ENCODE data around the gene PRRC2B.
A peak's percentile ranks its signal among the peaks of the same experiment; 100 is the strongest.

PRRC2B gene

GRCh38 chr9:131483319-131484050 lies 89.6 kb downstream of the PRRC2B start:
- Mint-ChIP-seq H3K4me1 (peaks cover 10% of the 10 kb centered on the region), H3K27ac (ENCODE audit: low read depth) (no peak overlapping the region), H3K4me3 (no peak overlapping the region), H3K36me3 (ENCODE audit: insufficient read depth) (peaks cover 78% of the 10 kb centered on the region), H3K27me3 (no peaks in the 10 kb centered on the region), H3K9me3 (no peaks in the 10 kb centered on the region)
- ATAC-seq (replicated peaks; ENCODE audit: extremely low read depth, poor library complexity, severe bottlenecking) (no peak), DNase-seq (ENCODE audit: low spot score in 2 of 2) (no peak)

- no peaks in the 10 kb centered on the region for H3K27me3 Mint-ChIP-seq
- peaks cover 78% of the 10 kb centered on the region for H3K36me3 Mint-ChIP-seq (ENCODE audit: insufficient read depth)
- no peak overlapping the region for H3K27ac Mint-ChIP-seq (ENCODE audit: low read depth)
- peaks cover 14% of the 10 kb centered on the region for H3K4me1 Mint-ChIP-seq
- no peak for DNase-seq (ENCODE audit: low spot score in 2 of 2)
- no peaks in the 10 kb centered on the region for H3K9me3 Mint-ChIP-seq
- H3K4me3 Mint-ChIP-seq: no peak overlapping the region
- no peak for ATAC-seq (replicated peaks; ENCODE audit: extremely low read depth, poor library complexity, severe bottlenecking)
Observed at GRCh38 chr9:131484051-131484445, 90.2 kb downstream of the PRRC2B start.

DNA sequence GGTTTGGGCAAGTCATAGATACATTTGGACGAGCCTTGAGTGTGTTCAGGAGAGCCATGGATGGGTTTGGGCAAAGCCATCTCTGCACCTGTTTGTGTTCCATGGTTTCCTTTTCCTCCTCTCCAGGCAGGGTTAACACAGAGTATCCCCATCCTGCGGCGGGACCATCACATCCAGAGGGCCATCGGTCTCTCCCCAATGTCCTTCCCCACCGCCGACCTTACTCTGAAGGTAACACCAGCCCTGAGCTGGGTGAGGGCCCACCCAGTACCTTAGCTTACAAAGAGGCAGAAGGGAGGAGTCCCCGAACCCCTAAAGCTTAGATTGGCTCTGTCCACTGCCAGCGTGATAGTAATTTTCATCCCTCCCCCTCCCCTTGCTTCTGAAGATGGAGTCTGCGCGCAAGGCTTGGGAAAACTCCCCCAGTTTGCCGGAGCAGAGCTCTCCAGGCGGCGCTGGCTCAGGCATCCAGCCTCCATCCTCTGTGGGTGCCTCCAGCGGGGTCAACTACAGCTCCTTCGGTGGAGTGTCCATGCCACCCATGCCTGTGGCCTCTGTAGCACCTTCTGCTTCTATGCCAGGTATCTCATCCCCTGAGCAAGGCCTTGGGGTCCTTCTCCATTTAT lies 90.8 kb downstream of the PRRC2B start:
- H3K36me3 Mint-ChIP-seq (ENCODE audit: insufficient read depth): peaks cover 78% of the 10 kb centered on the region
- DNase-seq (ENCODE audit: low spot score in 2 of 2) (no peak), ATAC-seq (replicated peaks; ENCODE audit: extremely low read depth, poor library complexity, severe bottlenecking) (no peak)
- peaks cover 18% of the 10 kb centered on the region for H3K4me1 Mint-ChIP-seq
- H3K27ac Mint-ChIP-seq (ENCODE audit: low read depth): no peak overlapping the region
- H3K9me3 Mint-ChIP-seq: no peaks in the 10 kb centered on the region
- no peaks in the 10 kb centered on the region for H3K27me3 Mint-ChIP-seq
- H3K4me3 Mint-ChIP-seq: no peak overlapping the region

GRCh38 chr9:131485206-131485605 lies 91.3 kb downstream of the PRRC2B start:
- Mint-ChIP-seq H3K27me3 (no peaks in the 10 kb centered on the region), H3K27ac (ENCODE audit: low read depth) (no peak overlapping the region), H3K4me1 (peaks cover 22% of the 10 kb centered on the region), H3K4me3 (no peak overlapping the region), H3K36me3 (ENCODE audit: insufficient read depth) (peaks cover 79% of the 10 kb centered on the region), H3K9me3 (no peaks in the 10 kb centered on the region)
- DNase-seq (ENCODE audit: low spot score in 2 of 2): no peak
- no peak for ATAC-seq (replicated peaks; ENCODE audit: extremely low read depth, poor library complexity, severe bottlenecking)

GRCh38 chr9:131485728-131486422 lies 92.0 kb downstream of the PRRC2B start:
- Mint-ChIP-seq H3K9me3 (no peaks in the 10 kb centered on the region), H3K36me3 (ENCODE audit: insufficient read depth) (peaks cover 81% of the 10 kb centered on the region), H3K27me3 (no peaks in the 10 kb centered on the region), H3K4me1 (peaks cover 26% of the 10 kb centered on the region), H3K27ac (ENCODE audit: low read depth) (peak overlapping the region; percentile 69), H3K4me3 (no peak overlapping the region)
- DNase-seq (ENCODE audit: low spot score in 2 of 2) (no peak), ATAC-seq (replicated peaks; ENCODE audit: extremely low read depth, poor library complexity, severe bottlenecking) (no peak)

DNA sequence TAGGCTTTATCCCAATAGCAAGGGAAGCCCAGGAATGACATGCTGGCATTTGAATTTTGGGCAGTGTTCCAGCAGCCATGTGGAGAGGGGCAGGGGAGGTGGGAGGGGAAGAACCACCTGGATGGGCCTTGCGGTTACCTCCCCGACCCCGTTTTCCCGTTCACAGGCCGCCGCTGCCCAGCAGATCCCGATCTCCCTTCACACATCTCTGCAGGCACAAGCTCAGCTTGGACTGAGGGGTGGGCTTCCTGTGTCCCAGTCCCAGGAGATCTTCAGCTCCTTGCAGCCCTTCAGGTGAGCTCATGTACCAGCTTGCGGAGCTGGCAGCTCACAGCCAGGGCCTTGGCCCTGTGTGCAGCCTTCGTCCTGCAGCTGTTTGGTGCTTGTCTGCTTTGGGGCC lies 93.1 kb downstream of the PRRC2B start:
- H3K36me3 Mint-ChIP-seq (ENCODE audit: insufficient read depth): peaks cover 80% of the 10 kb centered on the region
- no peak for DNase-seq (ENCODE audit: low spot score in 2 of 2)
- H3K27ac Mint-ChIP-seq (ENCODE audit: low read depth): no peak overlapping the region
- no peak for ATAC-seq (replicated peaks; ENCODE audit: extremely low read depth, poor library complexity, severe bottlenecking)
- H3K4me1 Mint-ChIP-seq: peaks cover 24% of the 10 kb centered on the region
- no peak overlapping the region for H3K4me3 Mint-ChIP-seq
- no peaks in the 10 kb centered on the region for H3K27me3 Mint-ChIP-seq
- H3K9me3 Mint-ChIP-seq: no peaks in the 10 kb centered on the region

GRCh38 chr9:131487621-131488031 lies 93.7 kb downstream of the PRRC2B start:
- Mint-ChIP-seq H3K4me1 (peaks cover 21% of the 10 kb centered on the region), H3K27me3 (no peaks in the 10 kb centered on the region), H3K4me3 (no peak overlapping the region), H3K9me3 (no peaks in the 10 kb centered on the region), H3K36me3 (ENCODE audit: insufficient read depth) (peaks cover 80% of the 10 kb centered on the region), H3K27ac (ENCODE audit: low read depth) (no peak overlapping the region)
- no peak for DNase-seq (ENCODE audit: low spot score in 2 of 2)
- no peak for ATAC-seq (replicated peaks; ENCODE audit: extremely low read depth, poor library complexity, severe bottlenecking)

DNA sequence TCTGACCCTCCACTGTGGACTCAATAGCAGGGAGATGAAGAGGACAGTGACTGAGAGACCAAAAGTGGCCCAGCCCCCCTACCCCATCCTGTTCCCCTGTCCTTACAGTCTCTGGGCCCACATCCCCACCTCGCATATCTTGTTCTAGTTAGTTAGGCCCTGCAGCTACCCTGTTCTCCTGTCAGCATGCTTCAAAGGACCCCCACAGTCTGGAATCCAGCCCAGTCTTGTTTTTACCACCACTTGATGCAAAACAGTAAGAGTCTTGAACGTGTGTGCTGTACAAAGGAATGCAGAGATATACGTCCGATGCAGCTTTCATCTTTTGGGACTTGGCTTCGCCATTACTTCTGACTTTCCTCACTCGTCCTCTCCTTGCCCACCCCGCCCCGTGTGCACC lies 96.6 kb downstream of the PRRC2B start:
- Mint-ChIP-seq H3K27ac (ENCODE audit: low read depth) (peak overlapping the region; percentile 58), H3K4me3 (no peak overlapping the region), H3K36me3 (ENCODE audit: insufficient read depth) (peaks cover 82% of the 10 kb centered on the region)

DNA sequence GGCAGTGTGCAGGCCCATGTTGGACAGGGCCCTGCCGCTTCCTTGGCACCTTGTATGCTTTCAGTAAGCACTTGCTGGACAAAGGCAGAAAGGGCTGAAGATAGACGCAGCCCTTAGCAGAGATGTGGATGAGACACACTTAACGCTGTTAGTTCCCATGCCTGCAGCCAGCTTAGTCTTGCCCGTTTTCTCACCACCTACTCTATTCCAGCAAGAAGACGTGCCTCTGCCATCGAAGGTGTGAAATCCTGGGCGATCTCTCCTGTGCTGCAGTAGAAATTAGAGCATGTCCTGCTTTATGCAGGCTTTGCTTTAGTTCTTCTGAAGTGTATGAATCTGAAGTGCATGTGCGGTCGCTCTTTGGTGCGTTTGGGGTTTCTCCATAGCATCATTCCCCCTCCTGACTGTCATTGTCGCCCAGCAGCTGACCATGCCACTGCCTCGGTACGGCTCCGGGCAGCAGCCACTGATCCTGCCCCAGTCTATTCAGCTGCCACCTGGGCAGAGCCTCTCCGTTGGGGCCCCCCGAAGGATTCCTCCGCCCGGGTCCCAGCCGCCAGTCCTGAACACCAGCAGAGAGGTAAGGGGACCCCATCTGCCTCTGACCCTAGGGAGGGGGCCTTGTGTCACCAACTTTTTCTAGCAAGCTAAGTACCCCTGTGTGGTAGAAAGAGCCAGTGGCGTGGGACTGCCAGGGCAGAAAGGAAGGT lies 97.3 kb downstream of the PRRC2B start:
- peak overlapping the region; percentile 58 for H3K27ac Mint-ChIP-seq (ENCODE audit: low read depth)
- H3K4me3 Mint-ChIP-seq: no peak overlapping the region
- no peak for DNase-seq (ENCODE audit: low spot score in 2 of 2)
- no peak for ATAC-seq (replicated peaks; ENCODE audit: extremely low read depth, poor library complexity, severe bottlenecking)
- no peaks in the 10 kb centered on the region for H3K27me3 Mint-ChIP-seq
- H3K4me1 Mint-ChIP-seq: peaks cover 28% of the 10 kb centered on the region
- H3K9me3 Mint-ChIP-seq: no peaks in the 10 kb centered on the region
- peaks cover 80% of the 10 kb centered on the region for H3K36me3 Mint-ChIP-seq (ENCODE audit: insufficient read depth)

More for the DNA sequence above, 96.6 kb downstream of the PRRC2B start:
- ATAC-seq (replicated peaks; ENCODE audit: extremely low read depth, poor library complexity, severe bottlenecking): no peak
- no peaks in the 10 kb centered on the region for H3K27me3 Mint-ChIP-seq
- no peak for DNase-seq (ENCODE audit: low spot score in 2 of 2)
- no peaks in the 10 kb centered on the region for H3K9me3 Mint-ChIP-seq
- peaks cover 28% of the 10 kb centered on the region for H3K4me1 Mint-ChIP-seq

DNA sequence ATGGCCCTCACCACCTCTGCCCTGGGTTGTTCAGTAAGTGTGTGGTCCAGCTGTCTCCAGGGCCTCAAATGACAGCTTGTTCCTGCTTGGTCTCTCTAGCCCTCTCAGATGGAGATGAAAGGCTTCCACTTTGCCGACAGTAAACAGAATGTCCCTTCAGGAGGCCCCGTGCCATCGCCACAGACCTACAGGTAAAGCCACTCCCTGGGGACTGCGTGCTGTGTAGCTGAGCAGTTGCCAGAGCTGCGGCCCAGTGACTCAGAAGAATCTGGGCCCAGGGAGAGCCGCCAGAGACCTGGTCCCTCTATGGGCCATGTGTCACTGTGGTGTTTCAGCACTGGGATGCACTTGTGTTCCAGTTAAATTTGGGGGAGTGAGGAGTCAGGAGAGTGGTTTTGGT lies 98.2 kb downstream of the PRRC2B start:
- H3K36me3 Mint-ChIP-seq (ENCODE audit: insufficient read depth): peaks cover 81% of the 10 kb centered on the region
- DNase-seq (ENCODE audit: low spot score in 2 of 2): no peak
- no peak overlapping the region for H3K27ac Mint-ChIP-seq (ENCODE audit: low read depth)
- H3K4me1 Mint-ChIP-seq: peaks cover 28% of the 10 kb centered on the region
- ATAC-seq (replicated peaks; ENCODE audit: extremely low read depth, poor library complexity, severe bottlenecking): no peak
- H3K9me3 Mint-ChIP-seq: no peaks in the 10 kb centered on the region
- H3K27me3 Mint-ChIP-seq: no peaks in the 10 kb centered on the region
- no peak overlapping the region for H3K4me3 Mint-ChIP-seq

GRCh38 chr9:131494296-131494870 lies 100.5 kb downstream of the PRRC2B start:
- H3K9me3 Mint-ChIP-seq: no peaks in the 10 kb centered on the region
- no peak for ATAC-seq (replicated peaks; ENCODE audit: extremely low read depth, poor library complexity, severe bottlenecking)
- no peak overlapping the region for H3K27ac Mint-ChIP-seq (ENCODE audit: low read depth)
- no peaks in the 10 kb centered on the region for H3K27me3 Mint-ChIP-seq
- DNase-seq (ENCODE audit: low spot score in 2 of 2): no peak
- H3K4me1 Mint-ChIP-seq: peaks cover 33% of the 10 kb centered on the region
- no peak overlapping the region for H3K4me3 Mint-ChIP-seq
- peaks cover 73% of the 10 kb centered on the region for H3K36me3 Mint-ChIP-seq (ENCODE audit: insufficient read depth)

DNA sequence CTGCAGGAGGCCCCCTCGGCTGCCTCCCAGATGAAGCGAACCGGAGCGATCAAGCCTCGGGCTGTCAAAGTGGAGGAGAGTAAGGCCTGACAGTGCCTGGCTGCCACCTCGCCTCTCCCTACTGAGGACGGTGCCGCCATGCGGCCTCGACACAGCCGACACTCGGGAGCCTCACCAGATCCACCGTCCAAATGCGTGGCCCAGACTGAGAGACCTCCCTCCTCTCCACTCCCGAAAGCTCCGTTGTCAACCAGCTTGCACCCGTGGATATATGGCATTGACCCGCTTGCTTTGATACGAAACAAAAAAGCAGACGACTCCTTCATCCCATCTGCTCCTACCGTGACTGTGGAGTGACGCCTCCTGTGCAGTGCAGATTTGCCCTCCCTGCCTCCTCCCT lies 101.9 kb downstream of the PRRC2B start:
- Mint-ChIP-seq H3K27ac (ENCODE audit: low read depth) (no peak overlapping the region), H3K9me3 (no peaks in the 10 kb centered on the region), H3K27me3 (no peaks in the 10 kb centered on the region), H3K4me3 (no peak overlapping the region), H3K36me3 (ENCODE audit: insufficient read depth) (peaks cover 63% of the 10 kb centered on the region), H3K4me1 (peaks cover 37% of the 10 kb centered on the region)
- no peak for ATAC-seq (replicated peaks; ENCODE audit: extremely low read depth, poor library complexity, severe bottlenecking)
- no peak for DNase-seq (ENCODE audit: low spot score in 2 of 2)
